ENCODE results near the gene NOX3. TPM values are rescaled to one million over a fixed set of nuclear protein-coding genes. Genes with fewer than 3 reads are reported as not detected.

NOX3 gene
- total and polyA plus RNA-seq, 2 of the 8 experiments (the other 6 are each of a cell fraction or from before 2014, with no cell fraction given) = not detected

DNA sequence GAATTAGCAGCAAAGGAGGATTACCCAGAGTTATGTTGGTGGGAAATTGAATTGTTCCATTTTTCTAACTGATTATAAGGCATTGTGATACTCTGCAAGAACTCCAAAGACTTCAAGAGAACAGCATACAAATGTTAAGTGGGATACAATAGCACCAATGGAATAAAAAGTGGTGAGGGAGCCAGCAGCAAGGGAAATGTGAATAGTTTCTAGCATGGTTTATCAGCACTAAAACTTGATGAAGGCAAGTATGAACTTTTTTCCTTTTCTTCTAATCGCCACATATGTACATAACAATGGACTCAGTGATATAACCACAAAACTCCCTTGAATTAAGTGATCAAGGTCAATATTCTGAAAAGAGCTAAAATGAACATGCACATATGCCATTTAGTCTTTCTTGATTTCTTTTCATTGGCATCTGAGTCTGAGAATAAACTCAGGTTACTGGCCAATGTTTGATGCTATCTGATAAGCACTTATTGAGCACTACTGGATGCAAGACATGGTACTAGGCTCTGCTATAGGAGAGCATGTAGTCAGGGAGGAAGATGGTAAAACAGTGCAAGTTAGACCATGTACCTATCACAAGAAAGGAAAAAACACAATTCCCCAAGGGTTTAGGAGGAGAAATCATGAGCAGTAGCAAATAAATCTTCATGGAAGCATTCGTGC is 36.6 kb upstream of the NOX3 start (continued):
- TF ChIP-seq, protein P1, sequence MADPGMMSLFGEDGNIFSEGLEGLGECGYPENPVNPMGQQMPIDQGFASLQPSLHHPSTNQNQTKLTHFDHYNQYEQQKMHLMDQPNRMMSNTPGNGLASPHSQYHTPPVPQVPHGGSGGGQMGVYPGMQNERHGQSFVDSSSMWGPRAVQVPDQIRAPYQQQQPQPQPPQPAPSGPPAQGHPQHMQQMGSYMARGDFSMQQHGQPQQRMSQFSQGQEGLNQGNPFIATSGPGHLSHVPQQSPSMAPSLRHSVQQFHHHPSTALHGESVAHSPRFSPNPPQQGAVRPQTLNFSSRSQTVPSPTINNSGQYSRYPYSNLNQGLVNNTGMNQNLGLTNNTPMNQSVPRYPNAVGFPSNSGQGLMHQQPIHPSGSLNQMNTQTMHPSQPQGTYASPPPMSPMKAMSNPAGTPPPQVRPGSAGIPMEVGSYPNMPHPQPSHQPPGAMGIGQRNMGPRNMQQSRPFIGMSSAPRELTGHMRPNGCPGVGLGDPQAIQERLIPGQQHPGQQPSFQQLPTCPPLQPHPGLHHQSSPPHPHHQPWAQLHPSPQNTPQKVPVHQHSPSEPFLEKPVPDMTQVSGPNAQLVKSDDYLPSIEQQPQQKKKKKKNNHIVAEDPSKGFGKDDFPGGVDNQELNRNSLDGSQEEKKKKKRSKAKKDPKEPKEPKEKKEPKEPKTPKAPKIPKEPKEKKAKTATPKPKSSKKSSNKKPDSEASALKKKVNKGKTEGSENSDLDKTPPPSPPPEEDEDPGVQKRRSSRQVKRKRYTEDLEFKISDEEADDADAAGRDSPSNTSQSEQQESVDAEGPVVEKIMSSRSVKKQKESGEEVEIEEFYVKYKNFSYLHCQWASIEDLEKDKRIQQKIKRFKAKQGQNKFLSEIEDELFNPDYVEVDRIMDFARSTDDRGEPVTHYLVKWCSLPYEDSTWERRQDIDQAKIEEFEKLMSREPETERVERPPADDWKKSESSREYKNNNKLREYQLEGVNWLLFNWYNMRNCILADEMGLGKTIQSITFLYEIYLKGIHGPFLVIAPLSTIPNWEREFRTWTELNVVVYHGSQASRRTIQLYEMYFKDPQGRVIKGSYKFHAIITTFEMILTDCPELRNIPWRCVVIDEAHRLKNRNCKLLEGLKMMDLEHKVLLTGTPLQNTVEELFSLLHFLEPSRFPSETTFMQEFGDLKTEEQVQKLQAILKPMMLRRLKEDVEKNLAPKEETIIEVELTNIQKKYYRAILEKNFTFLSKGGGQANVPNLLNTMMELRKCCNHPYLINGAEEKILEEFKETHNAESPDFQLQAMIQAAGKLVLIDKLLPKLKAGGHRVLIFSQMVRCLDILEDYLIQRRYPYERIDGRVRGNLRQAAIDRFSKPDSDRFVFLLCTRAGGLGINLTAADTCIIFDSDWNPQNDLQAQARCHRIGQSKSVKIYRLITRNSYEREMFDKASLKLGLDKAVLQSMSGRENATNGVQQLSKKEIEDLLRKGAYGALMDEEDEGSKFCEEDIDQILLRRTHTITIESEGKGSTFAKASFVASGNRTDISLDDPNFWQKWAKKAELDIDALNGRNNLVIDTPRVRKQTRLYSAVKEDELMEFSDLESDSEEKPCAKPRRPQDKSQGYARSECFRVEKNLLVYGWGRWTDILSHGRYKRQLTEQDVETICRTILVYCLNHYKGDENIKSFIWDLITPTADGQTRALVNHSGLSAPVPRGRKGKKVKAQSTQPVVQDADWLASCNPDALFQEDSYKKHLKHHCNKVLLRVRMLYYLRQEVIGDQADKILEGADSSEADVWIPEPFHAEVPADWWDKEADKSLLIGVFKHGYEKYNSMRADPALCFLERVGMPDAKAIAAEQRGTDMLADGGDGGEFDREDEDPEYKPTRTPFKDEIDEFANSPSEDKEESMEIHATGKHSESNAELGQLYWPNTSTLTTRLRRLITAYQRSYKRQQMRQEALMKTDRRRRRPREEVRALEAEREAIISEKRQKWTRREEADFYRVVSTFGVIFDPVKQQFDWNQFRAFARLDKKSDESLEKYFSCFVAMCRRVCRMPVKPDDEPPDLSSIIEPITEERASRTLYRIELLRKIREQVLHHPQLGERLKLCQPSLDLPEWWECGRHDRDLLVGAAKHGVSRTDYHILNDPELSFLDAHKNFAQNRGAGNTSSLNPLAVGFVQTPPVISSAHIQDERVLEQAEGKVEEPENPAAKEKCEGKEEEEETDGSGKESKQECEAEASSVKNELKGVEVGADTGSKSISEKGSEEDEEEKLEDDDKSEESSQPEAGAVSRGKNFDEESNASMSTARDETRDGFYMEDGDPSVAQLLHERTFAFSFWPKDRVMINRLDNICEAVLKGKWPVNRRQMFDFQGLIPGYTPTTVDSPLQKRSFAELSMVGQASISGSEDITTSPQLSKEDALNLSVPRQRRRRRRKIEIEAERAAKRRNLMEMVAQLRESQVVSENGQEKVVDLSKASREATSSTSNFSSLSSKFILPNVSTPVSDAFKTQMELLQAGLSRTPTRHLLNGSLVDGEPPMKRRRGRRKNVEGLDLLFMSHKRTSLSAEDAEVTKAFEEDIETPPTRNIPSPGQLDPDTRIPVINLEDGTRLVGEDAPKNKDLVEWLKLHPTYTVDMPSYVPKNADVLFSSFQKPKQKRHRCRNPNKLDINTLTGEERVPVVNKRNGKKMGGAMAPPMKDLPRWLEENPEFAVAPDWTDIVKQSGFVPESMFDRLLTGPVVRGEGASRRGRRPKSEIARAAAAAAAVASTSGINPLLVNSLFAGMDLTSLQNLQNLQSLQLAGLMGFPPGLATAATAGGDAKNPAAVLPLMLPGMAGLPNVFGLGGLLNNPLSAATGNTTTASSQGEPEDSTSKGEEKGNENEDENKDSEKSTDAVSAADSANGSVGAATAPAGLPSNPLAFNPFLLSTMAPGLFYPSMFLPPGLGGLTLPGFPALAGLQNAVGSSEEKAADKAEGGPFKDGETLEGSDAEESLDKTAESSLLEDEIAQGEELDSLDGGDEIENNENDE (IDR thresholded peaks at IDR 0.05; ENCODE audit: insufficient replicate concordance, low read length) = no peak
- TF ChIP-seq SUZ12 (IDR thresholded peaks at IDR 0.05; ENCODE audit: low read length) = no peak
- TF ChIP-seq SIN3A (conservative IDR thresholded peaks at IDR 0.05 in 1 of 2, IDR thresholded peaks at IDR 0.05 in 1 of 2; ENCODE audit: low read depth in 1 of 2, low read length in 2 of 2) = no peak
- no peak for TF ChIP-seq FOSL1 (IDR thresholded peaks at IDR 0.05; ENCODE audit: insufficient read depth, low read depth, low read length)
- no peak for TF ChIP-seq SAP30 (IDR thresholded peaks at IDR 0.05; ENCODE audit: insufficient read depth, insufficient replicate concordance, low read length)
- TF ChIP-seq SRF (IDR thresholded peaks at IDR 0.05; ENCODE audit: low read depth, low read length) = no peak
- TF ChIP-seq EZH2 (IDR thresholded peaks at IDR 0.05; ENCODE audit: low read depth, low read length, severe bottlenecking) = no peak
- TF ChIP-seq KDM4A (IDR thresholded peaks at IDR 0.05; ENCODE audit: low read depth, low read length, severe bottlenecking) = no peak
- no peak for TF ChIP-seq CTBP2 (IDR thresholded peaks at IDR 0.05; ENCODE audit: borderline replicate concordance, insufficient read depth, insufficient read length, low read length)
